Stimulated activated CD8-positive, alpha-beta memory T cell treated with anti-CD3 and anti-CD28 coated beads, Interleukin-15, amount 100 ng/mL, for 1 hour (primary cell): ENCODE measurements around the gene KLHL26.

Source experiments
- DNase-seq: peaks from one replicate; pipeline ENCODE4 v3.0.0-alpha.2; 2020; ENCODE audit warnings: low read depth

KLHL26 gene

GRCh38 chr19:18603255-18603957 is 33.4 kb upstream of the KLHL26 start:
- no peak for DNase-seq

- no peak for DNase-seq
Measured at GRCh38 chr19:18603958-18604819, 32.6 kb upstream of the KLHL26 start.

GRCh38 chr19:18604820-18605159 is 32.0 kb upstream of the KLHL26 start:
- no peak for DNase-seq

- no peak for DNase-seq
Measured at GRCh38 chr19:18605196-18605545, 31.7 kb upstream of the KLHL26 start.

- no peak for DNase-seq
Measured at GRCh38 chr19:18605546-18606280, 31.1 kb upstream of the KLHL26 start.

- DNase-seq: no peak
Measured at GRCh38 chr19:18606281-18607225, 30.3 kb upstream of the KLHL26 start, which contains the start of gene CRLF1. CRLF1 (minus strand) TSS chr19:18606799; CDS start chr19:18606656, 143 bp downstream.

GRCh38 chr19:18607226-18608101 is 29.4 kb upstream of the KLHL26 start:
- no peak for DNase-seq

GRCh38 chr19:18608102-18608804 is 28.6 kb upstream of the KLHL26 start:
- no peak for DNase-seq

- no peak for DNase-seq
Measured at GRCh38 chr19:18608805-18609716, 27.8 kb upstream of the KLHL26 start.

GRCh38 chr19:18609717-18610051 is 27.1 kb upstream of the KLHL26 start:
- no peak for DNase-seq

GRCh38 chr19:18610245-18610555 is 26.6 kb upstream of the KLHL26 start:
- DNase-seq: no peak

- no peak for DNase-seq
Measured at GRCh38 chr19:18610556-18611326, 26.1 kb upstream of the KLHL26 start.

- DNase-seq: no peak
Measured at GRCh38 chr19:18611327-18612050, 25.3 kb upstream of the KLHL26 start.

GRCh38 chr19:18612051-18612771 is 24.6 kb upstream of the KLHL26 start:
- DNase-seq: no peak

- DNase-seq: no peak
Measured at GRCh38 chr19:18612772-18613588, 23.8 kb upstream of the KLHL26 start, which contains the start of gene TMEM59L. TMEM59L (plus strand) TSS chr19:18612870; CDS start chr19:18612959, 89 bp downstream.
